Aorta (tissue), 5 donors: ENCODE measurements around the gene CIZ1. TPM values are rescaled to one million over a fixed set of nuclear protein-coding genes. Genes with fewer than 3 reads are reported as not detected.

Experiments
- ATAC-seq: fragments of 200-7000 bp; cut with Tn5 transposase; one replicate; pipeline ENCODE4 v1.9.1; 2022; ENCODE audit warnings: moderate library complexity; ENCODE audit not compliant: low FRiP score
- DNase-seq, 2 donors: peaks; one replicate each; pipeline ENCODE4 v3.0.0-alpha.2; 2020
- H3K27ac ChIP-seq, 2 donors: one replicate each; pipeline ENCODE4 v1.5.1; 2013; ENCODE audit warnings: low read length in 2 of 2, mild to moderate bottlenecking in 2 of 2, moderate library complexity in 2 of 2, control low read depth in 1 of 2, inconsistent platforms in 1 of 2, low read depth in 1 of 2
- H3K27me3 ChIP-seq, 2 donors: one replicate each; pipeline ENCODE4 v1.6.1; 2013; ENCODE audit warnings: control low read depth in 1 of 2, low read length in 1 of 2, mild to moderate bottlenecking in 1 of 2, moderate library complexity in 1 of 2; ENCODE audit not compliant: insufficient read depth in 2 of 2, control insufficient read depth in 1 of 2
- H3K36me3 ChIP-seq, 2 donors: one replicate each; pipeline ENCODE4 v1.6.1; 2013; ENCODE audit warnings: control low read depth in 1 of 2, low read length in 1 of 2, mild to moderate bottlenecking in 1 of 2; ENCODE audit not compliant: insufficient read depth in 2 of 2, control insufficient read depth in 1 of 2
- H3K4me1 ChIP-seq, 2 donors: one replicate each; pipeline ENCODE4 v1.6.1; 2013; ENCODE audit warnings: low read length in 2 of 2, control low read depth in 1 of 2, mild to moderate bottlenecking in 1 of 2, moderate library complexity in 1 of 2; ENCODE audit not compliant: insufficient read depth in 2 of 2, control insufficient read depth in 1 of 2
- H3K4me3 ChIP-seq, 2 donors: one replicate each; pipeline ENCODE4 v1.5.1; 2013; ENCODE audit warnings: low read length in 2 of 2, control low read depth in 1 of 2, mild to moderate bottlenecking in 1 of 2
- H3K9me3 ChIP-seq: one replicate; pipeline ENCODE4 v1.6.1; 2013; ENCODE audit warnings: mild to moderate bottlenecking, low read length; ENCODE audit not compliant: control insufficient read depth
- WGBS, 2 donors: extraction: QIAGEN DNeasy Blood & Tissue Kit; methylation state at CpG; one replicate each; pipeline ENCODE4 v1.1.7; 2013; 5-methylcytosine and 5-hydroxymethylcytosine counted together
- intact Hi-C, 2 donors: fragments of 100-400 bp; cut with DNase I; formaldehyde crosslinking; loops; one replicate each; pipeline versions ENCODE4 v1.14.2 to v1.15.0; 2022
- polyA plus RNA-seq, 2 donors: library from polyadenylated mRNA; stranded (reverse); fragments of 200-250 nt; gene quantifications; one replicate each; pipeline ENCODE4 v1.2.3, GENCODE V29; 2013
- total RNA-seq, 2 donors: library from RNA; stranded (reverse); fragmentation: NEBNext Ultra II Directional; extraction: Animal tissue kit (Norgen Biotek cat#: 25700); gene quantifications; one replicate each; pipeline ENCODE4 v1.2.1, GENCODE V29; 2021
- donor health status: healthy with polysubstance abuse.
- donor health status: Bipolar disorder and iron deficiency.
- donor health status: DM: no; HTN: no; CAD: no.
- donor health status: DM: no; HTN: no; CAD: no.
- donor health status: DM: yes; HTN: yes; CAD: no.

The CIZ1 gene
- total and polyA plus RNA-seq, 4 donors, result 38.4 to 117 (median 74.7) TPM

DNA sequence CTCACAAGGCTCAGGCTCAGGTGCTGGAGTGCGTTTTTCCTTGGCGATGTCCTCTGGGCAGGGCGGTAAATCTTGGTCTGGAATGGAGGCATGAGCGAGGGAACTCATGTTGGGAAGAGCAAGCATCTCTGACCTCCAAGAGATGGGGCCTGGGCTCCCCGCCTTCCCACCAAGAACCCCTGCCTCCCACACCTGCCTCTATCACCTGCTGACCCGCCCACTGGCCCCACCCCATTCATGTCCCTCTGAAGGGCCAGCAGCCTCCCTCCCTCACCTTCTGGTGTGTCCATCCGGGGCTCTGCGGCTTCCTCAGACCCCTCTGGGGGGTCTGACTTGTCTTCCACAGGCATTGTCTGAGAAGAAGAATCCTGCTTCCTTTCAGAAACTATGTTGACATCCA, 10.9 kb downstream of the CIZ1 start:
- H3K27ac ChIP-seq, result no peak overlapping the region
- ATAC-seq, result no peak
- DNase-seq, result no peak
- peaks cover 0 to 13% of the 10 kb centered on the region in 2 donors for H3K36me3 ChIP-seq
- no peaks in the 10 kb centered on the region for H3K27me3 ChIP-seq
- 96 to 98% methylated on average over 7 to 8 of the region's 8 CpGs for WGBS, 2 donors
- intact Hi-C loops, result no loop called here
- H3K4me1 ChIP-seq, result no peaks in the 10 kb centered on the region
- H3K4me3 ChIP-seq, result no peak overlapping the region
- H3K9me3 ChIP-seq, result no peaks in the 10 kb centered on the region

DNA sequence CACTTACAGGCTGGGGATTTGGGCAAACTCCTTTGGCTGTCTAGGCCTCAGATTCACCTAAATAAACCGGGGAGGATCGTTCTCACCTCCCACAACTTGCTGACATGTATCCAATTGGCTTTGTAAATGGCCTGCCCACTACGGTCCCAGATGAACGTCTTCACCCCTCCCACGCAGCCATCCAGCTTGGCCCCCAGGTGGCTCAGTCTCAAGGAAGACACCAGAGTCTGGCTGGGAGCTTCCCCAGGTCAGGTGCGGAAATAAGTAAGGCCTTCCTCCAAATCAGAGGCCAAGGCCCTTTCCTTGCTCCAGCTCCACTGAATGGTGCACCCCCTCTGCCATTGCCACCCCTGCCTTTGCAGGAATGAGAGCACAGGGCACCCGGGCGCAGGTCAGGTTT, 11.4 kb downstream of the CIZ1 start:
- DNase-seq (no peak), ATAC-seq (no peak)
- Histone ChIP-seq H3K9me3 (no peaks in the 10 kb centered on the region), H3K4me1 (no peaks in the 10 kb centered on the region), H3K36me3 (peaks cover 0 to 13% of the 10 kb centered on the region in 2 donors), H3K27ac (no peak overlapping the region), H3K4me3 (no peak overlapping the region), H3K27me3 (no peaks in the 10 kb centered on the region)
- intact Hi-C loops, result no loop called here
- WGBS, 2 donors, result 94 to 97% methylated on average over 8 of the region's 8 CpGs

DNA sequence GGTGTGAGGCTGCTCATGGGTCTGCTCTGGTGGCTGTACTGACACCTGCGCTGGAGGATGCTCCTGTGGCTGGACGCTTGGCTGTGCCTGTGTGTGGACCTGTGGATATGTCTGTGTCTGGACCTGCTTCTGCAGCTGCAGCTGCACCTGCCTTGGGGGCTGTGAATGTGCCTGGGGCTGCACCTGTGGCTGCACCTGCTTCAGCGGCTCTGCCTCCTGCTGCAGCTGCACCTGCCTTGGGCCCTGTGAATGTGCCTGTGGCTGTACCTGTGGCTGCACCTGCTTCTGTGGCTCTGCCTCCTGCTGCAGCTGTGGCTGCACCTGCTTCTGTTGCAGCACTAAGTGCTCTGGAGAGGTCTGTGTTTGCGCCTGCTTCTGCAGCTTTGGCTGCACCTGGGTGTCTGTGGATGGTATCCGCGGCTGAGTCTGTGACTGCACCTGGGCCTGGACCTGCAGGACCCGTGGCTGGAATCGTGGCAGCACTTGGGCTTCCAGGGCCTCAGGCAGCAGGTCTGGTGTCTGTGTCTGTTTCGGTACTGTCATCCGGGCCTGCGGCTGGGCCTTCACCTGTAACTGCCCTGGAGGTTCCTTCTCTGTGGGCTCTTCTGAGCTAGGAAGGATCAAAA, 12.5 kb downstream of the CIZ1 start:
- no peaks in the 10 kb centered on the region for H3K27me3 ChIP-seq
- peaks cover 0 to 13% of the 10 kb centered on the region in 2 donors for H3K36me3 ChIP-seq
- H3K9me3 ChIP-seq, result no peaks in the 10 kb centered on the region
- WGBS, 2 donors, result 98% methylated on average over 11 of the region's 11 CpGs
- H3K4me3 ChIP-seq, result no peak overlapping the region
- DNase-seq (no peak), ATAC-seq (no peak)
- no peaks in the 10 kb centered on the region for H3K4me1 ChIP-seq
- intact Hi-C loops, result no loop called here
- H3K27ac ChIP-seq, result no peak overlapping the region

DNA sequence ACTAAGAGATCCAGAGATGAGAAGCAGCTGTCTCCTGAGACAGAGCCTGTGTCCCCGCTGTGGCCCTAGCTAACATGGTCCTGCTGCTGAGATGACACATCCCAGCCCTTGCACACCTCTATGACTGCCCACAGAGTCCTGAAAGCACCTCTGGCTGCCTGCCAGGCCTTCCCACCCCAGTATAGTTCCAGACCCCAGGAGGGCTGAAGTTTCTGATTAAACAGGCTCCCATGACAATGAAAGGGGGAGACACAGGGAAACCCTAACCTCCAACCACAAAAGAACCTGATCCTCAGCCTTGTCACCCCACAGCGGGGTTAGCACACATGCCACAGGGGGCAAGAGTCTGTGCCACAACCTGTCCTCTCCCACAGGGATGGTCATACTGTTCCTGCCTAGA, 15.6 kb downstream of the CIZ1 start:
- Histone ChIP-seq H3K36me3 (peaks cover 0 to 11% of the 10 kb centered on the region in 2 donors), H3K9me3 (no peaks in the 10 kb centered on the region), H3K27me3 (no peaks in the 10 kb centered on the region), H3K27ac (no peak overlapping the region), H3K4me1 (no peaks in the 10 kb centered on the region), H3K4me3 (no peak overlapping the region)
- ATAC-seq (no peak), DNase-seq (no peak)
- WGBS, 2 donors, result 98 to 99% methylated on average over 2 of the region's 2 CpGs
- intact Hi-C loops, result no loop called here

DNA sequence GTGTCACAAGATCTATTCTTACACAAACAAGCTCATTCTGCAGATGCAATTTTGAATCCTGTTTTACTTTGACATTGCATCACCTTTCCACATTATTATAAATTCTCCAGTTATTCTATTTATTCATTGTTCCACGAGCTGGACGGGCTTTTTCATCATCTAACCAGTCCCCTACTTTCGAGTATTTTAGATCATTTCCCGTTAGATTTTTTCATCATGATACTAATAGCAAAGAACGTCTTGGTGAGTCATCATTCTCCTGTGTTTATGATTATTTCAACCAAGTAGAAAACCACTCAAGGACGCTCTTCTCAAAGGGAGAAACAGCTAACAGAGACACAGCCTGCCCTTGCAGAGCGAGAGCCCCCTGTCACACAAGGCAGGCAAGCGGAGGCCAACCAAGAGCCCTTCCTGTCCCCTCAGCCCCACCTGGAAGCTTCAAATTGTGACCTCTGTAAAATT, 16.2 kb downstream of the CIZ1 start:
- H3K9me3 ChIP-seq, result no peaks in the 10 kb centered on the region
- no peak overlapping the region for H3K4me3 ChIP-seq
- no peak overlapping the region for H3K27ac ChIP-seq
- H3K36me3 ChIP-seq, result peaks cover 0 to 11% of the 10 kb centered on the region in 2 donors
- ATAC-seq (no peak), DNase-seq (no peak)
- H3K4me1 ChIP-seq, result no peaks in the 10 kb centered on the region
- no peaks in the 10 kb centered on the region for H3K27me3 ChIP-seq
- intact Hi-C loops, result no loop called here
- WGBS, 2 donors, result 77 to 82% methylated on average over 8 of the region's 8 CpGs

DNA sequence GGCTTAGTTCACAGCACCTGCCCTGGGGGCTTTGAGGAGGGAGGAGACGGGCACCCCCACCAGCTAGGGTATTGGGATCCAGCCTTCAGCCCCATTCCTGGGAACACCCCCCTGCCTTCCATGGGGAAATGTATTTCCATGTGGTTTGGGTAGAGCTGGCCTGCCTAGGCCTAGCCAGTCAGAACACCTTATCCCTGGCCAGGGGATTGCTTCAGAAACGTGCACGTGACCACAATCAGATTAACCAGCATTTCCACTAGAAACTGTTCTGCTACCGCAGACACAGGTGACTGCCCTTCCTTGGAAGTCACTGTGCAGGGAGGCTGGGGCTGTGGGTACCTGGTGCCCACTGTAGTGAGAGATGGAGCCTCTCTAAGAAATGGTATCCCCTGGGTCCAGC, 17.3 kb downstream of the CIZ1 start:
- H3K36me3 ChIP-seq, result peaks cover 0 to 13% of the 10 kb centered on the region in 2 donors
- intact Hi-C loops, result no loop called here
- DNase-seq (no peak), ATAC-seq (no peak)
- H3K27me3 ChIP-seq, result no peaks in the 10 kb centered on the region
- no peaks in the 10 kb centered on the region for H3K4me1 ChIP-seq
- H3K9me3 ChIP-seq, result no peaks in the 10 kb centered on the region
- no peak overlapping the region for H3K27ac ChIP-seq
- 71 to 88% methylated on average over 4 of the region's 4 CpGs for WGBS, 2 donors
- no peak overlapping the region for H3K4me3 ChIP-seq

DNA sequence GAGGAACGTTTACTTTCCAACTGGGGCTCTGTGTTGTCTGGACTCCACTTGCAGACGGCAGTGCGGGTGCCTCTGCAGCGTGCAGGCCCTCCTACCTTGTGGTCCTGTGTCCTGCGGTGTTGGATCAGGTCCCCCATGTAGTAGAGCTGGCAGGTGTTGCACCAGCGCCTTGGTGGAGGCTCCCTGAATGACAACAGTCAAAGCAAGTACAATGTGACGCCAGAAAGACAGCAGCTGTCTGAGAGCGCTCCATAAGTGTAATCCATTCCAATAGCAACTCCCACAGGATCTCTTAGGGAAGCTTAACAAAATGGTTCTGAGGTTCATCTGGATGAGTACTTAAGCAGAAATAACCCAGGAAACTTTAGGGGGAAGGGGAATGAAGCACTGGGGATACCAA, 21.4 kb downstream of the CIZ1 start:
- Histone ChIP-seq H3K4me3 (no peak overlapping the region), H3K9me3 (no peaks in the 10 kb centered on the region), H3K36me3 (peaks cover 3 to 6% of the 10 kb centered on the region in 2 donors), H3K27ac (no peak overlapping the region), H3K4me1 (no peaks in the 10 kb centered on the region), H3K27me3 (no peaks in the 10 kb centered on the region)
- ATAC-seq, result no peak
- intact Hi-C loops, result no loop called here
- no peak for DNase-seq
- WGBS, 2 donors, result 93 to 96% methylated on average over 8 of the region's 8 CpGs

DNA sequence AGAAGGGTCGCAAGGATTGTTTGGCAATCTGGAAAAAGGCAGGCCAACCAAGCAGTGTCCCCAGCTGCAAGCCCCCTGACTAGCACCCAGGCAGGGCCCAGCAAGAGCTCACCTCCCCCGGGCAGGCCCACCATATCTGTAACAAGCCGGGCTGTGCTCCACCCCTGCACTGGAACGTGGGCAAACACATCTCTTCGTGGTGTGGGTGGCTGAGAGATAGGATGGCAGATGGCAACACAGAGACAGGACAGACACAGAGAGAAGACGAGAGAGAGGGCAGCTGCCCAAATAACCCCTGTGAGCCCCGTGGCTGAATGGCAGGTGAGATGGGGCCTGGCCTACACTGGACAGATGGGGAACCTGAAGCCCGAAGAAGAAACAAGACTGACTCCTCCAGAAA, 21.9 kb downstream of the CIZ1 start:
- Histone ChIP-seq H3K4me1 (no peaks in the 10 kb centered on the region), H3K27me3 (no peaks in the 10 kb centered on the region), H3K9me3 (no peaks in the 10 kb centered on the region), H3K27ac (no peak overlapping the region), H3K4me3 (no peak overlapping the region), H3K36me3 (peaks cover 3 to 6% of the 10 kb centered on the region in 2 donors)
- 82 to 90% methylated on average over 8 of the region's 8 CpGs for WGBS, 2 donors
- ATAC-seq (no peak), DNase-seq (no peak)
- intact Hi-C loops, result no loop called here

DNA sequence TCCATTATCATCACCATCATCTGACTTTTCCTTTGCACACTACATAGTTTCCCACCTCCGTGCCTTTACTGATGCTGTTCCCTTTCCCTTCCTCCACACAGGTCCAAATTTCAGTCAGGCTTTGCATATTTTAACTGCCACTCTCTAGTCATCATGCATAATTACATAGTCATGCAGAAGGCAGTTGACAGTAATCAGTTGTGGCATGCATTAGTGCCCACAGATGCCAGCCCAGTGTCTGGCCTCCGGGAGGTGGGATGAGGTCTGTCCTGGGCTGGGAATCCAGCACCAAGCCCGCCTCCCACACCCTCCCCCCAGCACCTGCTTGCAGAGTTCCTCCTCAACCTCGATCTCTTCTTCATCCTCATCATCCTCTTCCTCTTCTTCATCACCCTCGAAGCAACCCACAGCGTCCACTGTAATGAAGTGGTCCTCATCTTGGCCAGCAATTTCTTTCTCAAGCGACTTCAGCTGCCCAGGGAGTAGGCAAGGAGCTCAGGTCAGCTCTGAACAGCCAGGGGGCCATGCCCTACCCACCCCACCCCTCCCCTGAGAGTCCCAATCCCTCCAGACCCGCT, 22.6 kb downstream of the CIZ1 start:
- 90% methylated on average over 8 of the region's 8 CpGs for WGBS, 2 donors
- peaks cover 3 to 6% of the 10 kb centered on the region in 2 donors for H3K36me3 ChIP-seq
- H3K27me3 ChIP-seq, result no peaks in the 10 kb centered on the region
- H3K9me3 ChIP-seq, result no peaks in the 10 kb centered on the region
- H3K4me3 ChIP-seq, result no peak overlapping the region
- intact Hi-C loops, result no loop called here
- no peaks in the 10 kb centered on the region for H3K4me1 ChIP-seq
- DNase-seq (no peak), ATAC-seq (no peak)
- H3K27ac ChIP-seq, result no peak overlapping the region
